Endothelial cell (in vitro differentiated cells): Measurements from ENCODE around the gene PRKG1. TPM values are rescaled to one million over a fixed set of nuclear protein-coding genes. Genes with fewer than 3 reads are reported as not detected.

ENCODE experiments used
- DNase-seq: peaks from one replicate; pipeline ENCODE4 v3.0.0; 2021; ENCODE audit warnings: low spot score
- H3K27ac Mint-ChIP-seq: one replicate; pipeline ENCODE4 v1.8.0; 2021; ENCODE audit warnings: mixed read lengths, inconsistent platforms; ENCODE audit not compliant: unreplicated experiment
- H3K27me3 Mint-ChIP-seq: one replicate; pipeline ENCODE4 v1.8.0; 2021; ENCODE audit warnings: mild to moderate bottlenecking, moderate library complexity, mixed read lengths, inconsistent platforms; ENCODE audit not compliant: unreplicated experiment
- H3K36me3 Mint-ChIP-seq: one replicate; pipeline ENCODE4 v1.8.0; 2021; ENCODE audit warnings: mild to moderate bottlenecking, low read depth, mixed read lengths, inconsistent platforms; ENCODE audit not compliant: unreplicated experiment
- H3K4me1 Mint-ChIP-seq: one replicate; pipeline ENCODE4 v1.8.0; 2021; ENCODE audit warnings: mild to moderate bottlenecking, mixed read lengths, inconsistent platforms; ENCODE audit not compliant: unreplicated experiment
- H3K4me3 Mint-ChIP-seq: one replicate; pipeline ENCODE4 v1.8.0; 2021; ENCODE audit warnings: mild to moderate bottlenecking, mixed read lengths, inconsistent platforms; ENCODE audit not compliant: unreplicated experiment
- H3K9me3 Mint-ChIP-seq: one replicate; pipeline ENCODE4 v1.8.0; 2021; ENCODE audit warnings: mixed read lengths, inconsistent platforms; ENCODE audit not compliant: unreplicated experiment
- total RNA-seq: library from RNA; stranded (reverse); fragmentation: NEBNext Ultra II Directional; extraction: Animal tissue kit (Norgen Biotek cat#: 25700); gene quantifications from one replicate; pipeline ENCODE4 v1.2.1, GENCODE V29; 2021; ENCODE audit not compliant: unreplicated experiment
- TF ChIP-seq, protein P1 (sequence below): fragments of 200-600 bp; sonication (generic); IDR thresholded peaks from one replicate; pipeline ENCODE4 v1.5.0; 2021; ENCODE audit warnings: antibody characterized with exemption; ENCODE audit not compliant: unreplicated experiment

PRKG1 gene
- total RNA-seq, 1 donor from 2014 or later = 10.7 TPM

DNA sequence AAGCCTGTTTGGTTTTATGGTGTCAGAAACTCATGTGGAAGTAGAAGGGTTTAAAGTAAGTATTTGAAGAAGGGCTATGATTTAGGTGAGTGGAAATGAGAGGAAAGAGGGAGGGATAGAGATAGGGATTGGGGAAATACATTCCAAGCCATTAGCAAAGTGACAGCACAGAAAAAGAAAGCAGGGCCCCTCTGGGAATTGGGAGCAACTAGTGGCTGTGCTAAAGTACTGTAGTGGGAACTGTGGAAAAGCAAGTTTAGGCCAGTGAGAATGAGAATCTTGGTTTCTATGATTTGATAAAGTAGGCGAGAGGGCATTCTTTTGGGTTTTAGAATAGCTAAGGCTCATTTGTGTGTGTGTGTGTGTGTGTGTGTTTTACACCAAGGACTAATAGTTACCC lies 5.0 kb downstream of the PRKG1 start:
- peaks cover 8% of the 10 kb centered on the region for H3K27me3 Mint-ChIP-seq
- DNase-seq = no peak
- no peaks in the 10 kb centered on the region for H3K9me3 Mint-ChIP-seq
- no peak overlapping the region for H3K27ac Mint-ChIP-seq
- H3K4me1 Mint-ChIP-seq = peaks cover 7% of the 10 kb centered on the region
- H3K4me3 Mint-ChIP-seq = no peak overlapping the region
- no peaks in the 10 kb centered on the region for H3K36me3 Mint-ChIP-seq
- TF ChIP-seq, protein P1, sequence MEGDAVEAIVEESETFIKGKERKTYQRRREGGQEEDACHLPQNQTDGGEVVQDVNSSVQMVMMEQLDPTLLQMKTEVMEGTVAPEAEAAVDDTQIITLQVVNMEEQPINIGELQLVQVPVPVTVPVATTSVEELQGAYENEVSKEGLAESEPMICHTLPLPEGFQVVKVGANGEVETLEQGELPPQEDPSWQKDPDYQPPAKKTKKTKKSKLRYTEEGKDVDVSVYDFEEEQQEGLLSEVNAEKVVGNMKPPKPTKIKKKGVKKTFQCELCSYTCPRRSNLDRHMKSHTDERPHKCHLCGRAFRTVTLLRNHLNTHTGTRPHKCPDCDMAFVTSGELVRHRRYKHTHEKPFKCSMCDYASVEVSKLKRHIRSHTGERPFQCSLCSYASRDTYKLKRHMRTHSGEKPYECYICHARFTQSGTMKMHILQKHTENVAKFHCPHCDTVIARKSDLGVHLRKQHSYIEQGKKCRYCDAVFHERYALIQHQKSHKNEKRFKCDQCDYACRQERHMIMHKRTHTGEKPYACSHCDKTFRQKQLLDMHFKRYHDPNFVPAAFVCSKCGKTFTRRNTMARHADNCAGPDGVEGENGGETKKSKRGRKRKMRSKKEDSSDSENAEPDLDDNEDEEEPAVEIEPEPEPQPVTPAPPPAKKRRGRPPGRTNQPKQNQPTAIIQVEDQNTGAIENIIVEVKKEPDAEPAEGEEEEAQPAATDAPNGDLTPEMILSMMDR = no peak

DNA sequence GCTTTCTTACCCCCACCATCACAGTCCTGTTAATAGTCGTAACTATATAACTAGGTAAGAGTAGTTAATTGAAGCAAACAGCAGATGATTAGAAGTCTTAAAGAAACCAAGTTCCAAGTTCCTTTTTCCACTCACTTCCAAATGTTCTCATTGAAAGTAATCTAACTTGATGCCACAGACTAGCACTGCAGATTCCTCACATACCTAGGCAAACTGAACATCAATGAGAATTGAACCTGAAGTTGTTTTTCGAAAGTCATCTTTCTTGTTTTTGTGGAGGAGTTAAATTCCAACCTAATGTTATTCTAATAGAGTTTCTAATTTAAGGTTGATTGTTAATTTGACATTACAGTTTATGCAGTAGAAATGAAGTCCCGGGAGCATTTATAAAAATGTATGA lies 5.5 kb downstream of the PRKG1 start:
- H3K9me3 Mint-ChIP-seq = no peaks in the 10 kb centered on the region
- DNase-seq = no peak
- H3K4me3 Mint-ChIP-seq = no peak overlapping the region
- no peak overlapping the region for H3K27ac Mint-ChIP-seq
- peaks cover 7% of the 10 kb centered on the region for H3K4me1 Mint-ChIP-seq
- TF ChIP-seq, protein P1 = no peak
- peaks cover 7% of the 10 kb centered on the region for H3K27me3 Mint-ChIP-seq
- no peaks in the 10 kb centered on the region for H3K36me3 Mint-ChIP-seq

DNA sequence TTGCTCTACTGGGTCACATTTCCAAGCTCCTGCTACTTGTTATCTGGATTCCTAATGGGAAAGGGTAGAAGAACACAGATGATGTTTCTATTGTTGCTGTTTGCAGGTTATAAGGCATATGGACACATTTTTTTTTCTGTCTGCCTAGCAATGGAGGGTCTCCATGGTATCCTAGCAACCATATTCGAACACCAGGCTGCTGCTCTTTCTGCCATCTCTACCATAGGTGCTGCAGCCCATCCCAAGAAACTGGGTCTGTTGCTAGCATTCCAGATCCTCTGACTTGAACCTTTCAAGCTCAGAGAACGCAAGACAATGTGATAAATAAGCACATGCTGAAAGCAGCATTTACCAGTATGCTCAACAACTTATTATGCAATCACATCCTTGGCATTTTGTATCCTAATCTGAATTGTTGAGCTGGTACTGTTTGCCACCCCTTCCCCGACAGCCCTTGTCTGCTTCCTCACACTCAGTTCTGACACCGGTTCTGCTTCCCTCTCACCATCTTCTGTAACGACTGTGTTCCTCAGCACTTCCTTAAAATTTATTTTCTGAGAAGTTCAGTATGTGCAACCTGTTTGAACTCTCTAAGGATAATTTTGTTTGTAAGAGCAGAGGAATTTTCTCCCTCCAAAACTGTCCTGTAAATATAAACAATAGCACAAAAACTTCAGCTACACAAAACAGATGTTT lies 6.2 kb downstream of the PRKG1 start:
- no peak for DNase-seq
- H3K27ac Mint-ChIP-seq = no peak overlapping the region
- H3K27me3 Mint-ChIP-seq = peaks cover 2% of the 10 kb centered on the region
- H3K9me3 Mint-ChIP-seq = no peaks in the 10 kb centered on the region
- TF ChIP-seq, protein P1 = no peak
- no peak overlapping the region for H3K4me3 Mint-ChIP-seq
- peaks cover 2% of the 10 kb centered on the region for H3K4me1 Mint-ChIP-seq
- H3K36me3 Mint-ChIP-seq = no peaks in the 10 kb centered on the region

- Mint-ChIP-seq H3K27me3 (no peaks in the 10 kb centered on the region), H3K4me1 (no peaks in the 10 kb centered on the region), H3K36me3 (no peaks in the 10 kb centered on the region), H3K9me3 (no peaks in the 10 kb centered on the region), H3K4me3 (no peak overlapping the region), H3K27ac (no peak overlapping the region)
- DNase-seq = no peak
- TF ChIP-seq, protein P1 = no peak
Measured at GRCh38 chr10:51082857-51083256, 8.6 kb downstream of the PRKG1 start.

GRCh38 chr10:51083356-51083853 lies 9.1 kb downstream of the PRKG1 start:
- H3K27ac Mint-ChIP-seq = no peak overlapping the region
- no peaks in the 10 kb centered on the region for H3K36me3 Mint-ChIP-seq
- TF ChIP-seq, protein P1 = no peak
- no peak for DNase-seq
- no peaks in the 10 kb centered on the region for H3K27me3 Mint-ChIP-seq
- no peaks in the 10 kb centered on the region for H3K9me3 Mint-ChIP-seq
- no peak overlapping the region for H3K4me3 Mint-ChIP-seq
- no peaks in the 10 kb centered on the region for H3K4me1 Mint-ChIP-seq
